ENCODE results near the gene KRT81.

The KRT81 gene

DNA sequence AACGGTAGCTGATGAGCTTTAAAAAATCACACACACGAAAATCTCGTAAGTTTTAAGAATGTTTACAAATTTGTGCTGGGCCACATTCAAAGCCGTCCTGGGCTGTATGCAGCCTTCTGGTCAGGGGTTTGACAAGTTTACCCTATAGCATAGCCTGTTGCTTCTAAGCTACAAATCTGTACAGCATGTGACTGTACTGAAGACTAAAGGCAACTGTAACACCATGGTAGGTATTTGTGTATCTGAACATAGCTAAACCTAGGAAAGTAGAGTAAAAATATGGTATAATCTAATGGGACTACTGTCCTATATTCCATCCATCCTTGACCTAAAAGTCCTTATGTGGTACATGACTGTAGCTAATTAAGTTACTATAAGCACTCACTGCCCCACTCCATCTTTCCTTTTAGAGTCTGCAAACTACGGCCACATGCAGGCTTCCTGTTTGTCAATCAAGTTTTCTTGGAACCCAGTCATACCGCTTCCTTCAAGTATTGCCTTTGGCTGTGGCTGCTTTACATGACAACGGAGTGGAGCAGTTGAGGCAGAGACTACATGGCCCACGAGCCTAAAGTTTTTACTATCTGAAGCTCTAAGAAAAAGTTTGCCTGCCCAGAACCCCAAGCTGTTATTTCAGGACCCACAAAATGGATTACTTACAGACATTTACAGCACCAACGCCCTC, 39.8 kb downstream of the KRT81 start:
- H3K9me3 ChIP-seq (ENCODE audit: low read length) = no peaks in the 10 kb centered on the region
- no peaks in the 10 kb centered on the region for H3K27me3 ChIP-seq (ENCODE audit: insufficient read depth, low read length)
- no peaks in the 10 kb centered on the region for H3K36me3 ChIP-seq (ENCODE audit: insufficient read depth, low read length)
- no peak overlapping the region for H2AFZ ChIP-seq (ENCODE audit: low read length)
- no peaks in the 10 kb centered on the region for H3K9me2 ChIP-seq (ENCODE audit: low read depth, low read length)
- no peaks in the 10 kb centered on the region for H3K4me1 ChIP-seq (ENCODE audit: insufficient read depth, low read length, severe bottlenecking)
- H3K4me3 ChIP-seq (ENCODE audit: low read depth, low read length, poor library complexity, severe bottlenecking) = no peak overlapping the region
- TF ChIP-seq, protein P1, sequence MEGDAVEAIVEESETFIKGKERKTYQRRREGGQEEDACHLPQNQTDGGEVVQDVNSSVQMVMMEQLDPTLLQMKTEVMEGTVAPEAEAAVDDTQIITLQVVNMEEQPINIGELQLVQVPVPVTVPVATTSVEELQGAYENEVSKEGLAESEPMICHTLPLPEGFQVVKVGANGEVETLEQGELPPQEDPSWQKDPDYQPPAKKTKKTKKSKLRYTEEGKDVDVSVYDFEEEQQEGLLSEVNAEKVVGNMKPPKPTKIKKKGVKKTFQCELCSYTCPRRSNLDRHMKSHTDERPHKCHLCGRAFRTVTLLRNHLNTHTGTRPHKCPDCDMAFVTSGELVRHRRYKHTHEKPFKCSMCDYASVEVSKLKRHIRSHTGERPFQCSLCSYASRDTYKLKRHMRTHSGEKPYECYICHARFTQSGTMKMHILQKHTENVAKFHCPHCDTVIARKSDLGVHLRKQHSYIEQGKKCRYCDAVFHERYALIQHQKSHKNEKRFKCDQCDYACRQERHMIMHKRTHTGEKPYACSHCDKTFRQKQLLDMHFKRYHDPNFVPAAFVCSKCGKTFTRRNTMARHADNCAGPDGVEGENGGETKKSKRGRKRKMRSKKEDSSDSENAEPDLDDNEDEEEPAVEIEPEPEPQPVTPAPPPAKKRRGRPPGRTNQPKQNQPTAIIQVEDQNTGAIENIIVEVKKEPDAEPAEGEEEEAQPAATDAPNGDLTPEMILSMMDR (IDR thresholded peaks at IDR 0.05; ENCODE audit: low read length) = no peak
- no peak for TF ChIP-seq EZH2 (IDR thresholded peaks at IDR 0.05; ENCODE audit: borderline replicate concordance, low read length)
- H3K27ac ChIP-seq (ENCODE audit: low read depth, low read length, poor library complexity, severe bottlenecking) = no peak overlapping the region
- H3K4me2 ChIP-seq (ENCODE audit: low read length) = no peak overlapping the region
- no peaks in the 10 kb centered on the region for H3F3A ChIP-seq (ENCODE audit: insufficient read depth, low read length)
- H3K79me2 ChIP-seq (ENCODE audit: insufficient read depth, low read length) = no peaks in the 10 kb centered on the region
- H4K20me1 ChIP-seq (ENCODE audit: insufficient read depth, low read length) = no peaks in the 10 kb centered on the region
- no peak overlapping the region for H3K9ac ChIP-seq (ENCODE audit: low read length)

DNA sequence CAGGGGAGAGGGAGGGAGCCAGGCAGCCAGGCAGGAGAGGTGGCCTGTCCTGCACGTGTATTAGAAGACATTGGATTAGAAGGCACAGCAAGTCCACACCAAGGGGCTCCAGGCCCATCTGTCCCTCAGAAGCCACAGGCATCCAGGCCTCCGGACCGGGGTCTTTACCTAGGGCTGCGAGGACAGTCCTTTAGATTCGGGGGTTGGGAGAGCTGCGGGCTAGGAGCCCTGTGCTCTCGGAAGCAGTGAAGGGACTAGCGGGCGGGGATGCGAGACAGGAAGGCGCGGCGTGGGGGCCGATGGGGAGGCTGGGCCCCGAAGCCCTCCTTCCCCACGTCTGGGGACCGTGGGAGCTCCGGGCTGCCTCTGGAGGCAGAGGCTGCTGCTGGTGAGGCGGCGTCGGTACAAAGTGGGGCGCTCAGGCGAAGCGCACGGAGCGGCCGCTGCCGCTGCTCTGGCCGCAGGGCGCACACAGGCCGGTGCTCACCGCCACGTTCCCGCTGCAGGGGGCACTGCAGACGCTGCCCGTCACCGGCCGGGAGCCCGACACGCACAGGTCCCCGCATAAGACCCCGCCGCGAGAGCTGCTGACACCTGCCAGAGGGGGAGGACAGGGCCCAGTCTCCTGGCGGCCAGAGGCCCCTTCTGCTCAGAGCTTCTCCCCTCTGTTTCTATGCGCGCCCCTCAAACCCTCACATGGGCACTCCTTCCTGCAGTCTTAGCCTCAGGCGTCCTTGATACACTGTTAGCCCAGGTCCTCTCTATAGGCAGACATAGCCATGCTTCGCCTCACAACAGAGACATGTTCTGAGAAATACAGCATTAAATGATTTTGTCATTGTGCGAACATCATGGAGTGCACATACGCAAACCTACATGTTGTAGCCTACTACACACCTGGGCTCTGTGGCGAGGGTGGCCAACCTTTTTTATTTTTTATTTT, 41.0 kb downstream of the KRT81 start:
- no peak for TF ChIP-seq EZH2 (IDR thresholded peaks at IDR 0.05; ENCODE audit: borderline replicate concordance, low read length)
- TF ChIP-seq, protein P1 (IDR thresholded peaks at IDR 0.05; ENCODE audit: low read length) = no peak
- Histone ChIP-seq H3K27ac (ENCODE audit: low read depth, low read length, poor library complexity, severe bottlenecking) (no peak overlapping the region), H3K4me3 (ENCODE audit: low read depth, low read length, poor library complexity, severe bottlenecking) (no peak overlapping the region), H3K27me3 (ENCODE audit: insufficient read depth, low read length) (no peaks in the 10 kb centered on the region), H3K79me2 (ENCODE audit: insufficient read depth, low read length) (no peaks in the 10 kb centered on the region), H3K4me2 (ENCODE audit: low read length) (no peak overlapping the region), H4K20me1 (ENCODE audit: insufficient read depth, low read length) (no peaks in the 10 kb centered on the region), H2AFZ (ENCODE audit: low read length) (no peak overlapping the region), H3F3A (ENCODE audit: insufficient read depth, low read length) (no peaks in the 10 kb centered on the region), H3K9me3 (ENCODE audit: low read length) (no peaks in the 10 kb centered on the region), H3K9ac (ENCODE audit: low read length) (no peak overlapping the region), H3K4me1 (ENCODE audit: insufficient read depth, low read length, severe bottlenecking) (no peaks in the 10 kb centered on the region), H3K36me3 (ENCODE audit: insufficient read depth, low read length) (no peaks in the 10 kb centered on the region), H3K9me2 (ENCODE audit: low read depth, low read length) (no peaks in the 10 kb centered on the region)

DNA sequence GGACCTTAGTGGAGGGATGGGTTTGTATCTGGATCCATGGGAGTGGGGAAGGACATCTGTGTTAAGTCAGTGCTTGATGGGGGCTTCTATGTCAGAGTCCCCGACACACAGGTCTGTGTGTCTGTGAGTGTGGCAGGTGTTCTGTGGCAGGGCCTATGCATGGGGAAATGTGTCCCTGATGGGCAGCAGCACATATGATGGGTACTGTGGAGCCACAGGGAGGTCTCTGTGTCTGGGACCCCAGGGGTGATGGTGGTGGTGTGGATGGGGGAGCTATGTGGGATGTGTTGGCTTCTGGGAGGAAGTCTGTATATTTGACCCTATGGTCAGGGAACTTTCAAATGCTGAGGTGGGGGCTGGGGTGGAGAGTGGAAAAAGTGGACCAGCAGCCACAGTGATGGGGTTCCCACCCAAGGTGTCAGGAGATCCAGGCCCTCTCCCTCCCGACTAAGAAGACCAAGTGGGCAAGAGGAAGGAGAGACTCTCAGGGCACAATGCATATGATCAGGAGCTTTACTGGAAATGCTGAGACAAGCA, 41.8 kb downstream of the KRT81 start:
- H3K4me2 ChIP-seq (ENCODE audit: low read length) = no peak overlapping the region
- no peak overlapping the region for H3K27ac ChIP-seq (ENCODE audit: low read depth, low read length, poor library complexity, severe bottlenecking)
- no peaks in the 10 kb centered on the region for H3K4me1 ChIP-seq (ENCODE audit: insufficient read depth, low read length, severe bottlenecking)
- no peak overlapping the region for H3K4me3 ChIP-seq (ENCODE audit: low read depth, low read length, poor library complexity, severe bottlenecking)
- H3K27me3 ChIP-seq (ENCODE audit: insufficient read depth, low read length) = no peaks in the 10 kb centered on the region
- no peaks in the 10 kb centered on the region for H3K9me2 ChIP-seq (ENCODE audit: low read depth, low read length)
- H3K36me3 ChIP-seq (ENCODE audit: insufficient read depth, low read length) = no peaks in the 10 kb centered on the region
- H4K20me1 ChIP-seq (ENCODE audit: insufficient read depth, low read length) = no peaks in the 10 kb centered on the region
- no peaks in the 10 kb centered on the region for H3F3A ChIP-seq (ENCODE audit: insufficient read depth, low read length)
- no peaks in the 10 kb centered on the region for H3K79me2 ChIP-seq (ENCODE audit: insufficient read depth, low read length)
- no peak overlapping the region for H2AFZ ChIP-seq (ENCODE audit: low read length)
- no peak overlapping the region for H3K9ac ChIP-seq (ENCODE audit: low read length)
- H3K9me3 ChIP-seq (ENCODE audit: low read length) = no peaks in the 10 kb centered on the region
- TF ChIP-seq, protein P1 (IDR thresholded peaks at IDR 0.05; ENCODE audit: low read length) = no peak
- TF ChIP-seq EZH2 (IDR thresholded peaks at IDR 0.05; ENCODE audit: borderline replicate concordance, low read length) = no peak

Measured in OCI-LY1 (cell line).